Caco-2 (cell line): ENCODE measurements around the gene CDKL4. TPM values are rescaled to one million over a fixed set of nuclear protein-coding genes. Genes with fewer than 3 reads are reported as not detected.
A peak's percentile ranks its signal among the peaks of the same experiment; 100 is the strongest.

Source experiments
- BruUV-seq: library from RNA; stranded (reverse); fragments of 400-500 nt; replicated peaks from 2 replicates; lab custom pipeline; 2021; lab: Mats Ljungman, UMichigan
- CTCF ChIA-PET: fragments of 300-600 bp; sonication (Branson Sonifier 250); formaldehyde crosslinking; loops from one replicate; lab custom pipeline; 2022; ENCODE audit warnings: antibody characterized with exemption; lab: Charles Lee
- POLR2A ChIA-PET: fragments of 300-600 bp; sonication (Branson Sonifier 250); formaldehyde crosslinking; loops from one replicate; lab custom pipeline; 2022; ENCODE audit warnings: antibody characterized with exemption; lab: Charles Lee
- DNase-seq, 2 experiments: peaks; one replicate each; pipeline versions ENCODE4 v3.0.0 to v3.0.0-alpha.2; 2020 to 2022
- H3K27me3 ChIP-seq: replicated peaks from 2 replicates; pipeline ENCODE4 v1.6.0; 2011; ENCODE audit warnings: low read length; ENCODE audit not compliant: control insufficient read depth, insufficient read depth
- H3K36me3 ChIP-seq: 2 replicates; pipeline ENCODE4 v1.5.1; 2011; ENCODE audit warnings: low read length; ENCODE audit not compliant: control insufficient read depth, insufficient read depth
- H3K4me1 ChIP-seq: fragments of 250-450 bp; sonication (Bioruptor Pico); 2 replicates; pipeline ENCODE4 v1.5.1; 2020; ENCODE audit warnings: mild to moderate bottlenecking
- H3K4me3 ChIP-seq: 2 replicates; pipeline ENCODE4 v1.5.1; 2011; ENCODE audit warnings: low read depth, mild to moderate bottlenecking, control low read depth, low read length
- H3K9me3 ChIP-seq: fragments of 250-450 bp; sonication (Bioruptor Pico); 2 replicates; pipeline ENCODE4 v1.5.1; 2020; ENCODE audit warnings: mild to moderate bottlenecking, moderate library complexity
- H3K27ac Mint-ChIP-seq: one replicate; pipeline ENCODE4 v1.8.0; 2022; ENCODE audit warnings: mixed read lengths; ENCODE audit not compliant: unreplicated experiment
- H3K27me3 Mint-ChIP-seq: one replicate; pipeline ENCODE4 v1.8.0; 2022; ENCODE audit warnings: mixed read lengths; ENCODE audit not compliant: insufficient read depth, unreplicated experiment
- H3K36me3 Mint-ChIP-seq: one replicate; pipeline ENCODE4 v1.8.0; 2022; ENCODE audit warnings: mild to moderate bottlenecking, mixed read lengths; ENCODE audit not compliant: insufficient read depth, unreplicated experiment
- H3K4me1 Mint-ChIP-seq: one replicate; pipeline ENCODE4 v1.8.0; 2022; ENCODE audit warnings: low read depth, mixed read lengths; ENCODE audit not compliant: unreplicated experiment
- H3K4me3 Mint-ChIP-seq: one replicate; pipeline ENCODE4 v1.8.0; 2022; ENCODE audit warnings: mild to moderate bottlenecking, moderate library complexity, mixed read lengths; ENCODE audit not compliant: unreplicated experiment
- H3K9me3 Mint-ChIP-seq: one replicate; pipeline ENCODE4 v1.8.0; 2022; ENCODE audit warnings: mixed read lengths; ENCODE audit not compliant: unreplicated experiment
- CTCF ChIP-seq, 2 experiments: fragments of 200-600 bp in 1 of 2; IDR thresholded peaks; 1 replicate in 1 of 2; 2 replicates in 1 of 2; pipeline versions ENCODE4 v1.5.1 to v1.8.0; 2011 to 2022; ENCODE audit warnings: antibody characterized with exemption in 1 of 2, control low read depth in 1 of 2, inconsistent platforms in 1 of 2, low read depth in 1 of 2, low read length in 1 of 2, mild to moderate bottlenecking in 1 of 2, moderate library complexity in 1 of 2; ENCODE audit not compliant: insufficient read depth in 1 of 2, severe bottlenecking in 1 of 2, unreplicated experiment in 1 of 2
- intact Hi-C: fragments of 100-400 bp; cut with micrococcal nuclease; formaldehyde crosslinking; loops from one replicate; pipeline ENCODE4 v1.10.0; 2022; ENCODE audit not compliant: unreplicated experiment
- total RNA-seq: library from RNA; stranded (reverse); gene quantifications from 2 replicates; pipeline ENCODE4 v1.2.3, GENCODE V29; 2022

CDKL4 gene
- total RNA-seq, 1 experiment from 2014 or later = 1.4 TPM

- POLR2A ChIA-PET = interaction anchor here (0.6 to 1.2 kb wide), 5 partner anchors 104 to 477 kb away, joined by 4 to 11 read pairs (median 5); partner anchors contain the start of genes SOS1 and SRSF7
- TF ChIP-seq CTCF (IDR thresholded peaks at IDR 0.05; ENCODE audit: insufficient read depth in 1 of 2, low read depth in 1 of 2, low read length in 1 of 2, severe bottlenecking in 1 of 2, unreplicated experiment in 1 of 2) = no peak
- H3K27me3 Mint-ChIP-seq = no peaks in the 10 kb centered on the region
- no peaks in the 10 kb centered on the region for H3K9me3 Mint-ChIP-seq
- intact Hi-C loops = loop anchor here (1.0 kb wide), 3 partner anchors 104 to 281 kb away; no protein-coding TSS in a partner anchor
- H3K4me3 ChIP-seq = no peak overlapping the region
- H3K9me3 ChIP-seq = no peaks in the 10 kb centered on the region
- H3K4me1 ChIP-seq = peaks cover 10% of the 10 kb centered on the region
- peaks cover 17% of the 10 kb centered on the region for H3K4me1 Mint-ChIP-seq
- H3K36me3 ChIP-seq = no peaks in the 10 kb centered on the region
- CTCF ChIA-PET = interaction anchor here (0.6 to 3.4 kb wide), 16 partner anchors 11 to 296 kb away, joined by 3 to 69 read pairs (median 5); partner anchors contain the start of gene SOS1
- no peak overlapping the region for H3K4me3 Mint-ChIP-seq
- no peaks in the 10 kb centered on the region for H3K27me3 ChIP-seq
- H3K27ac Mint-ChIP-seq = peak overlapping the region; percentile 58
- no peak for DNase-seq
- H3K36me3 Mint-ChIP-seq = no peaks in the 10 kb centered on the region
- no TSS peak for BruUV-seq
These were observed 15.2 kb downstream of the CDKL4 start for GRCh38 chr2:39228413-39229209.

GRCh38 chr2:39227628-39228412 lies 15.9 kb downstream of the CDKL4 start:
- H3K4me3 ChIP-seq = no peak overlapping the region
- ChIA-PET POLR2A (interaction anchor here (0.6 to 1.2 kb wide), 4 partner anchors 103 to 476 kb away, joined by 4 to 11 read pairs (median 6); partner anchors contain the start of genes SOS1 and SRSF7), CTCF (interaction anchor here (0.6 to 3.4 kb wide), 16 partner anchors 10 to 280 kb away, joined by 3 to 69 read pairs (median 4); partner anchors contain the start of gene SOS1)
- no peaks in the 10 kb centered on the region for H3K36me3 ChIP-seq
- Mint-ChIP-seq H3K36me3 (no peaks in the 10 kb centered on the region), H3K4me1 (peaks cover 17% of the 10 kb centered on the region), H3K4me3 (peak overlapping the region; percentile 5), H3K27ac (no peak overlapping the region), H3K9me3 (no peaks in the 10 kb centered on the region), H3K27me3 (no peaks in the 10 kb centered on the region)
- BruUV-seq = no TSS peak
- peak; percentile 84 to 94 for TF ChIP-seq CTCF (IDR thresholded peaks at IDR 0.05; ENCODE audit: insufficient read depth in 1 of 2, low read depth in 1 of 2, low read length in 1 of 2, severe bottlenecking in 1 of 2, unreplicated experiment in 1 of 2)
- peaks cover 10% of the 10 kb centered on the region for H3K4me1 ChIP-seq
- DNase-seq = peak; percentile 76 to 83
- intact Hi-C loops = loop anchor here (1.0 kb wide), 2 partner anchors 104 to 169 kb away; no protein-coding TSS in a partner anchor
- H3K27me3 ChIP-seq = no peaks in the 10 kb centered on the region
- H3K9me3 ChIP-seq = no peaks in the 10 kb centered on the region

DNA sequence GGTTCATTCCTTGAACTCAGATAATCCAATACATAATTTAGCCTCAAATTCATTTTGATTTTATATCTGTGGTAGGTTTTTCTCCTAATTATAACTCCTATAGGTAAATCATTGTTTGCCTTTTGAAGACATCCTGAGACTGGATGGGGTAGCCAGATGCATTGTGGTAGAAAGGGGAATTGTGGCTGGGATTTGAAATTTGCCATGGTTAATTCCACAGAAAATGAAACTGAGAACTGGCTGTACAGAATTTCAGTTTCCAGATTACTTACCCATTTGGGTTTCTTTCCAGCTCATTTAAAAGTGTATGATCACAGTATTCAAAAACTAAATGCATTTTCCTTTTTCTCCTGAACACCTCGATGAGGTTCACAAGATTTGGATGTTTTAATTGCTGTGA lies 18.2 kb downstream of the CDKL4 start:
- ChIA-PET CTCF (no interaction called here), POLR2A (no interaction called here)
- H3K27me3 ChIP-seq = no peaks in the 10 kb centered on the region
- no peak overlapping the region for H3K4me3 ChIP-seq
- H3K9me3 ChIP-seq = no peaks in the 10 kb centered on the region
- H3K4me1 ChIP-seq = peaks cover 10% of the 10 kb centered on the region
- peaks cover 17% of the 10 kb centered on the region for H3K4me1 Mint-ChIP-seq
- intact Hi-C loops = no loop called here
- no peak overlapping the region for H3K27ac Mint-ChIP-seq
- no peaks in the 10 kb centered on the region for H3K36me3 Mint-ChIP-seq
- BruUV-seq = no TSS peak
- no peaks in the 10 kb centered on the region for H3K36me3 ChIP-seq
- no peaks in the 10 kb centered on the region for H3K27me3 Mint-ChIP-seq
- no peak overlapping the region for H3K4me3 Mint-ChIP-seq
- no peak for DNase-seq
- H3K9me3 Mint-ChIP-seq = no peaks in the 10 kb centered on the region
- no peak for TF ChIP-seq CTCF (IDR thresholded peaks at IDR 0.05; ENCODE audit: insufficient read depth in 1 of 2, low read depth in 1 of 2, low read length in 1 of 2, severe bottlenecking in 1 of 2, unreplicated experiment in 1 of 2)
